Coronary artery (tissue), 2 donors: ENCODE results near the gene MADCAM1.
"Not testable (repeated sequence)": the region's sequence is repeated elsewhere in the genome, so short reads cannot be mapped to it uniquely, and the experiment has no call there.

Source experiments
- DNase-seq: peaks from one replicate; pipeline ENCODE4 v3.0.0-alpha.2; 2017; ENCODE audit warnings: low spot score
- H3K27ac ChIP-seq, 2 donors: fragments of 200-600 bp; sonication (generic); one replicate each; pipeline ENCODE4 v1.5.1; 2016 to 2019
- H3K4me3 ChIP-seq: fragments of 200-600 bp; sonication (generic); 2 replicates; pipeline ENCODE4 v1.5.1; 2016; ENCODE audit warnings: mild to moderate bottlenecking, moderate library complexity
- TF ChIP-seq, protein P1 (sequence below): fragments of 200-600 bp; sonication (generic); IDR thresholded peaks from one replicate; pipeline ENCODE4 v1.5.1; 2019; ENCODE audit warnings: antibody characterized with exemption

Gene MADCAM1

DNA sequence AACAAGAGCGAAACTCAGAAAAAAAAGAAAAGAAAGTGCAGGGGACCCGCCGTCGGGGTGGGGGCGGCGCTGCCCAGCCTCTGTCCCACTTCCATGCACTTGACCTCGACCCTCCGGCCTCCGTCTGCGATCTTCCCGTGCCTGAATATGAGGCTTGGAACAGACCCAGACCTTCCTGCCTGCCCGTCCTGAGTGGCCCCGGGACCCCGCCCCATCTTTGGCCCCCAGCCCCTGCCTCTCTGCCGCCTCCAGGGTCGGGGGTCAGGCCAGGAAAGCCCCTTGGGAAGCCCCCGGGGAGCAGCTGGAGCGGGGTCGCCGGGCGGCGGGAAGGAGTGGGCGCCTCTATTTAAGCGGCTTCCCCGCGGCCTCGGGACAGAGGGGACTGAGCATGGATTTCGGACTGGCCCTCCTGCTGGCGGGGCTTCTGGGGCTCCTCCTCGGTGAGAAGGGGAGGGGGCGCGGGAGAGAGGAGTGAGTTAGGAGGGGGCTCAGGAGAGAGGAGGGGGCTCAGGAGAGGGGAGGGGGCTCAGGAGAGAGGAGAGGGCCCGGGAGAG, at the start of gene MADCAM1:
Gene MADCAM1, plus strand, starts transcription at position 375 of the 554 bp plus-strand sequence. Its CDS starts 14 bp downstream, at position 389.
- no peak for DNase-seq
- Histone ChIP-seq H3K4me3 (peak within 1 kb of the TSS; percentile 55), H3K27ac (no peak within 1 kb of the TSS)
- TF ChIP-seq, protein P1, sequence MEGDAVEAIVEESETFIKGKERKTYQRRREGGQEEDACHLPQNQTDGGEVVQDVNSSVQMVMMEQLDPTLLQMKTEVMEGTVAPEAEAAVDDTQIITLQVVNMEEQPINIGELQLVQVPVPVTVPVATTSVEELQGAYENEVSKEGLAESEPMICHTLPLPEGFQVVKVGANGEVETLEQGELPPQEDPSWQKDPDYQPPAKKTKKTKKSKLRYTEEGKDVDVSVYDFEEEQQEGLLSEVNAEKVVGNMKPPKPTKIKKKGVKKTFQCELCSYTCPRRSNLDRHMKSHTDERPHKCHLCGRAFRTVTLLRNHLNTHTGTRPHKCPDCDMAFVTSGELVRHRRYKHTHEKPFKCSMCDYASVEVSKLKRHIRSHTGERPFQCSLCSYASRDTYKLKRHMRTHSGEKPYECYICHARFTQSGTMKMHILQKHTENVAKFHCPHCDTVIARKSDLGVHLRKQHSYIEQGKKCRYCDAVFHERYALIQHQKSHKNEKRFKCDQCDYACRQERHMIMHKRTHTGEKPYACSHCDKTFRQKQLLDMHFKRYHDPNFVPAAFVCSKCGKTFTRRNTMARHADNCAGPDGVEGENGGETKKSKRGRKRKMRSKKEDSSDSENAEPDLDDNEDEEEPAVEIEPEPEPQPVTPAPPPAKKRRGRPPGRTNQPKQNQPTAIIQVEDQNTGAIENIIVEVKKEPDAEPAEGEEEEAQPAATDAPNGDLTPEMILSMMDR, result no peak

DNA sequence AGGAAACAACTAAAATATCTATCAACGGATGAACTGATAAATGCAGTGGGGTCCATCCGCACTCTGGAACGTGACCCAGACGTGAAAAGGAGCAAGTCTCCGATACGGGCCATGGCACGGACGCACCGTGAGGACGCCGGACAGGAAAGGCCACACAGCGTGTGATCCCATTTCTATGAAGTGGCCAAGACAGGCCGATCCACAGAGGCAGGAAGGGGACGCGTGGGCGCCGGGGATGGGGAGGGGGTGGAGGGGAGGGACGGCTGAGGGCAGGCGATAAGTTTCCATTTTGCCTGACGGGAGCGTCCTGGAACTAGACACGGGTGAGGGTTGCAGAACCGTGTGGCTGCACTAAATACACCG, 49.2 kb upstream of the MADCAM1 start:
- TF ChIP-seq, protein P1, result no peak
- no peak overlapping the region for H3K4me3 ChIP-seq
- no peak overlapping the region for H3K27ac ChIP-seq
- DNase-seq, result no peak

DNA sequence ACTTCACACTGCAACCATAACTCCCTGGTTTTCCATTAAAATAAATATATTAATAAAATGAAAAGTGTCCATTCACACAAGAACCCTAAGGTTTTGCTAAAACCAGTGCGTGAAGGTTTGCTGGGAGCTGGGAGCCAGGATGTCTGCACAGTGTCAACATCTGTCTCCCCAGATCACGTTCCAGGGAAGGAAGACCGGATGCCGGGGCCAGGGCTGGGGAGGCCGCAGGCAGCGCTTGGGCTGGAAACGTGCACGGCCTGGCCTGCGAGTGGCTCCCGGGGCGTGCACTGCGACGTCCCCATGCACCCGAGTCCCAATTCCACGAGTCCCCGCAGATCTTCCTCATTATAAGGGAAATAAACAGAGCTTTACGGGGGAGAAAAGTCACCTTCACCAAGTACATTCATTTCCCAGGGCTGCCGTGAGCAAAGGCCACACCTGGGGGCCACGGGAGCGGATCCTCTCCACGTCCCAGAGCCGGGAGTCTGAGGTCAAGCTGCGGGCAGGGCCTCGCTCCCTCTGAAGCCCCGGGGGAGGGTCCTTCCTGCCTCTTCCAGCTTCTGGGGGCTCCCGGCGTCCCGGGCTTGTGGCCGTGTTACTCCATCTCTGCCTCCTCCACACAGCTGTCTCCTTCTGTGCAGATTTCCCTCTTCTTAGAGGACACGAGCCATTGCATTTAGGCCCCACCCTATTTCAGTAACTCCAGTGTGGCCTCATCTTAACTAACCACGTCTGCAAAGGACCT, 48.3 kb upstream of the MADCAM1 start:
- H3K4me3 ChIP-seq, result no peak overlapping the region
- no peak for DNase-seq
- no peak overlapping the region for H3K27ac ChIP-seq
- TF ChIP-seq, protein P1, result no peak

DNA sequence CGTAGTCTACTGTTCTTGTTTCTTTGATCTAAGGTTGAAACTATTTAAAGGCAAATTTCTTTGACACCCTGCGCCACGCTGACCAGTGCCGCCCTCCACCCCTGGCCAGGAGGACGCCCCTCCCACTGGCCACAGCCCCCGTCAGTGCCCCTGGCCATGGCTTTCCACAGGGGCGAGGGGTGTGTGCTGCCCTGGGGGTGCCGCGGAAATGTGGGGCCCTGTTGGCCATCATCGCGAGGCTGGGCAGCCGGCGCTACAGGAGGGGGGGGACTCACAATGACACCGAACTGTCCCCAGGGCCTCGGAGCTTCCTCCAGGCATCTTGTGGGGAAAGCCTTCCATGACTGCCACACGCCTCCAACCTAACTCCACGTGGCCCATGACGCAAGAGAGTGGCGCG, 46.4 kb upstream of the MADCAM1 start:
- no peak overlapping the region for H3K27ac ChIP-seq
- no peak overlapping the region for H3K4me3 ChIP-seq
- DNase-seq, result no peak
- TF ChIP-seq, protein P1, result no peak

DNA sequence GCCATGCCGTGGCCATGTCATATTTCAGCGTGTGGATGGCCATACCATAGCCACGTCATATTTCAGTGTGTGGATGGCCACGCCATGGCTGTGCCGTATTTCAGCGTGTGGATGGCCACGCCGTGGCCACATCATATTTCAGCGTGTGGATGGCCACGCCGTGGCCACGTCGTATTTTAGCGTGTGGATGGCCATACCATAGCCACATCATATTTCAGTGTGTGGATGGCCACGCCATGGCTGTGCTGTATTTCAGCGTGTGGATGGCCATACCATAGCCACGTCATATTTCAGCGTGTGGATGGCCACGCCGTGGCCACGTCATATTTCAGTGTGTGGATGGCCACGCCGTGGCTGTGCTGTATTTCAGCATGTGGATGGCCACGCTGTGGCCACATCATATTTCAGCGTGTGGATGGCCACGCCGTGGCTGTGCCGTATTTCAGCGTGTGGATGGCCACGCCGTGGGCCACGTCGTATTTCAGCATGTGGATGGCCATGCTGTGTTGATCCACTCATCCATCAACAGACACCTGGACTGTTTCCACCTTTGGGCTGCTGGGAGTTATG, 45.3 kb upstream of the MADCAM1 start:
- DNase-seq, H3K4me3 ChIP-seq, H3K27ac ChIP-seq: not testable (repeated sequence)

DNA sequence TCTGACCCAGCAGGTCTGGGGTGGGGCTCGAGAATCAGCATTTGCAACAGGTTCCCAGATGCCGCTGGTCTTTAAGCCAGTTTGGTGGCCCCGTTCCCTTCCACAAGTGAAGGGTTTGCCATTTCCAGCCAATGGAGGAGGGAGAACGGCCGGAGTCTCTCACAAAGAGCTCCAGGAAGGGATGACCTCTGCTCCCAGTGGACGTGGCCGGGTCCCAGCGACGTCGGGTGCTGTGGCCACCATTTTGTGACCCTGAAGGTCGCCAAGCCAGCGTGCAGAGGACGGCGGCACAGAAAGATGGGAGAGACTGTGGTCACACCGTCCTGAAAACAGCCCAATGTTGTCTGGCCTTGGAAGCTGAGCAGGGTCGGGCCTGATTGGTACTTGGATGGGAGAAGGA, 43.5 kb upstream of the MADCAM1 start:
- Histone ChIP-seq H3K4me3 (no peak overlapping the region), H3K27ac (no peak overlapping the region)
- DNase-seq, result no peak
- TF ChIP-seq, protein P1, result no peak

DNA sequence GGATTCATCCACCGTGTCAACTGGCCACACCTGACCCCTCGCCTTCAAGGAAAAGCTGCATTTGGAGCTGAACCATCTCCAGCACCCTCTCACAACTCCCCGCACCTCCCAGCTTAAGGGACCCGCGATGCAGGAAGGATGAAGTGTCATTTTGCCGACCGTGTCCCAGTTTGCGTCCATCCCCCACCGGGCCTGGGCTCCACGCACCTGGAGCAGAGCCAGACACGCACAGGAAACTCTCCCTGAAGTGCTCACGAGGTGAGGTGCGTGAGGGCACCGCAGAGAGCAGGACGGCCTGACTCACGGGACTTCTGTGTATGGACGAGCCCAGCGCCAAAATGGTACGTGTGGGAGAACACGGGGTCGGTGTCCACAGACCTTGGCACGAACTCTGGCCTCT, 42.7 kb upstream of the MADCAM1 start:
- no peak for DNase-seq
- no peak overlapping the region for H3K27ac ChIP-seq
- TF ChIP-seq, protein P1, result no peak
- H3K4me3 ChIP-seq, result no peak overlapping the region
